ENCODE measurements around the gene AIG1. TPM values are rescaled to one million over a fixed set of nuclear protein-coding genes. Genes with fewer than 3 reads are reported as not detected.

Gene AIG1
- total and polyA plus RNA-seq, 2 of the 13 experiments (the other 11 are each of a cell fraction or from before 2014, with no cell fraction given), result 115 to 197 TPM

- no peak for TF ChIP-seq ATF7-NPFF (CRISPR knock-in tag; IDR thresholded peaks at IDR 0.05; ENCODE audit: low read depth)
- no peak for TF ChIP-seq MXD4 (CRISPR knock-in tag; IDR thresholded peaks at IDR 0.05)
- TF ChIP-seq CTCF (CRISPR knock-in tag; IDR thresholded peaks at IDR 0.05), result no peak
- no peak for TF ChIP-seq ZNF614 (CRISPR knock-in tag; IDR thresholded peaks at IDR 0.05; ENCODE audit: borderline replicate concordance)
- TF ChIP-seq ZNF670 (CRISPR knock-in tag; IDR thresholded peaks at IDR 0.05; ENCODE audit: borderline replicate concordance), result no peak
- TF ChIP-seq LCORL (IDR thresholded peaks at IDR 0.05), result no peak
- TF ChIP-seq LCORL (CRISPR knock-in tag; IDR thresholded peaks at IDR 0.05), result no peak
- no peak for TF ChIP-seq SKI (IDR thresholded peaks at IDR 0.05; ENCODE audit: partially characterized antibody)
- TF ChIP-seq CHCHD3 (CRISPR knock-in tag; IDR thresholded peaks at IDR 0.05), result no peak
- no peak for TF ChIP-seq ATF3 (CRISPR knock-in tag; IDR thresholded peaks at IDR 0.05)
- TF ChIP-seq RFX1 (IDR thresholded peaks at IDR 0.05), result no peak
These were observed 36.6 kb downstream of the AIG1 start (continued) for GRCh38 chr6:143097224-143097795.

GRCh38 chr6:143098054-143098671 is 37.5 kb downstream of the AIG1 start:
- in situ Hi-C loops (cut with HindIII; ENCODE audit: extremely low pct_ligation_motif_present, low pct_unique_long_range_greater_than_20kb) (no loop called here), intact Hi-C loops (cut with micrococcal nuclease; ENCODE audit: unreplicated experiment) (no loop called here)
- Histone ChIP-seq H3K4me2 (ENCODE audit: low read depth, low read length) (no peak overlapping the region), H3K79me2 (ENCODE audit: insufficient read depth, low read length) (no peaks in the 10 kb centered on the region), H3K4me3 (replicated peaks in 1 of 3; ENCODE audit: insufficient read depth in 1 of 3, low read depth in 2 of 3, low read length in 3 of 3) (no peak overlapping the region), H4K20me1 (ENCODE audit: insufficient read depth, low read length) (no peaks in the 10 kb centered on the region), H3K27ac (ENCODE audit: extremely low read length, insufficient read depth, low read length) (no peak overlapping the region), H3K9me3 (ENCODE audit: low read length) (no peaks in the 10 kb centered on the region), H3K4me1 (ENCODE audit: insufficient read depth, low read length) (peaks cover 8% of the 10 kb centered on the region), H2AFZ (ENCODE audit: low read length) (no peak overlapping the region), H3K36me3 (replicated peaks in 1 of 2; ENCODE audit: control insufficient read depth in 1 of 2, insufficient read depth in 2 of 2, low read length in 2 of 2) (no peaks in the 10 kb centered on the region), H3K27me3 (ENCODE audit: control insufficient read depth in 1 of 2, insufficient read depth in 2 of 2, low read length in 2 of 2) (no peaks in the 10 kb centered on the region), H3K9ac (ENCODE audit: insufficient read depth, low read depth, low read length) (no peak overlapping the region)
- no TSS peak for BruUV-seq (replicated peaks)
- ChIA-PET POLR2A (no interaction called here), CTCF (ENCODE audit: low intra/inter-chr PET ratio, low total read pairs) (no interaction called here)
- ATAC-seq (no peak), FAIRE-seq (no peak), DNase-seq (ENCODE audit: low spot score) (no peak)
- WGBS (ENCODE audit: low lambda C conversion rate), result 96% methylated on average over 2 of the region's 2 CpGs
- TF ChIP-seq POGK (CRISPR knock-in tag; conservative IDR thresholded peaks at IDR 0.05) (no peak), CHD2 (IDR thresholded peaks at IDR 0.05; ENCODE audit: low read depth, low read length) (no peak), ZNF563 (CRISPR knock-in tag; IDR thresholded peaks at IDR 0.05) (no peak), IRX3 (CRISPR knock-in tag; IDR thresholded peaks at IDR 0.05; ENCODE audit: borderline replicate concordance, low read depth) (no peak), ADNP (CRISPR knock-in tag; IDR thresholded peaks at IDR 0.05) (no peak), ZNF264 (CRISPR knock-in tag; IDR thresholded peaks at IDR 0.05) (no peak), ATF1 (CRISPR knock-in tag; IDR thresholded peaks at IDR 0.05) (no peak), RBAK (CRISPR knock-in tag; IDR thresholded peaks at IDR 0.05) (no peak), GRHL1 (CRISPR knock-in tag; conservative IDR thresholded peaks at IDR 0.05) (no peak)

All from HepG2 (cell line).